HEK293T (cell line): ENCODE data around the gene NRG2.

Source experiments
- ARNT ChIP-seq: fragments of 450-650 bp; IDR thresholded peaks from 2 replicates; pipeline ENCODE4 v1.6.1; 2017; ENCODE audit warnings: mild to moderate bottlenecking
- BHLHE40 ChIP-seq: fragments of 450-650 bp; IDR thresholded peaks from 2 replicates; pipeline ENCODE4 v1.6.1; 2016; ENCODE audit warnings: mild to moderate bottlenecking, moderate library complexity, borderline replicate concordance
- ELF4 ChIP-seq: fragments of 450-650 bp; IDR thresholded peaks from 2 replicates; pipeline ENCODE4 v1.6.1; 2017; ENCODE audit warnings: antibody characterized with exemption
- FOXA1 ChIP-seq: fragments of 450-650 bp; IDR thresholded peaks from 2 replicates; pipeline ENCODE4 v1.6.1; 2016; ENCODE audit warnings: mild to moderate bottlenecking
- FOXK2 ChIP-seq: fragments of 450-650 bp; IDR thresholded peaks from 2 replicates; pipeline ENCODE4 v1.6.1; 2016; ENCODE audit warnings: mild to moderate bottlenecking
- FOXM1 ChIP-seq: fragments of 450-650 bp; IDR thresholded peaks from 2 replicates; pipeline ENCODE4 v1.6.1; 2017; ENCODE audit warnings: mild to moderate bottlenecking, borderline replicate concordance
- HDGF ChIP-seq: fragments of 450-650 bp; IDR thresholded peaks from 2 replicates; pipeline ENCODE4 v1.6.1; 2017; ENCODE audit warnings: antibody characterized with exemption, borderline replicate concordance
- L3MBTL2 ChIP-seq: fragments of 450-650 bp; conservative IDR thresholded peaks from 2 replicates; pipeline ENCODE4 v1.6.1; 2016; ENCODE audit warnings: mild to moderate bottlenecking
- NFRKB ChIP-seq: fragments of 450-650 bp; IDR thresholded peaks from 2 replicates; pipeline ENCODE4 v1.6.1; 2016; ENCODE audit warnings: mild to moderate bottlenecking, moderate library complexity
- SP1 ChIP-seq: fragments of 450-650 bp; IDR thresholded peaks from 2 replicates; pipeline ENCODE4 v1.6.1; 2017
- SUZ12 ChIP-seq: fragments of 450-650 bp; IDR thresholded peaks from 2 replicates; pipeline ENCODE4 v1.6.1; 2016; ENCODE audit warnings: mild to moderate bottlenecking
- ZNF384 ChIP-seq: fragments of 450-650 bp; IDR thresholded peaks from 2 replicates; pipeline ENCODE4 v1.6.1; 2016

GRCh38 chr5:139863855-139864558, 179.1 kb downstream of the NRG2 start:
- TF ChIP-seq HDGF (no peak), L3MBTL2 (no peak), SP1 (no peak), NFRKB (no peak), BHLHE40 (no peak), ZNF384 (no peak), ELF4 (no peak), FOXA1 (no peak), FOXK2 (no peak), FOXM1 (no peak), SUZ12 (no peak), ARNT (no peak)
